Measurements from ENCODE around the gene OLFM2. TPM values are rescaled to one million over a fixed set of nuclear protein-coding genes. Genes with fewer than 3 reads are reported as not detected.
A peak's percentile ranks its signal among the peaks of the same experiment; 100 is the strongest.

OLFM2 gene
- total and polyA plus RNA-seq, 4 donors: 0.49 to 28.9 (median 2.3) TPM

DNA sequence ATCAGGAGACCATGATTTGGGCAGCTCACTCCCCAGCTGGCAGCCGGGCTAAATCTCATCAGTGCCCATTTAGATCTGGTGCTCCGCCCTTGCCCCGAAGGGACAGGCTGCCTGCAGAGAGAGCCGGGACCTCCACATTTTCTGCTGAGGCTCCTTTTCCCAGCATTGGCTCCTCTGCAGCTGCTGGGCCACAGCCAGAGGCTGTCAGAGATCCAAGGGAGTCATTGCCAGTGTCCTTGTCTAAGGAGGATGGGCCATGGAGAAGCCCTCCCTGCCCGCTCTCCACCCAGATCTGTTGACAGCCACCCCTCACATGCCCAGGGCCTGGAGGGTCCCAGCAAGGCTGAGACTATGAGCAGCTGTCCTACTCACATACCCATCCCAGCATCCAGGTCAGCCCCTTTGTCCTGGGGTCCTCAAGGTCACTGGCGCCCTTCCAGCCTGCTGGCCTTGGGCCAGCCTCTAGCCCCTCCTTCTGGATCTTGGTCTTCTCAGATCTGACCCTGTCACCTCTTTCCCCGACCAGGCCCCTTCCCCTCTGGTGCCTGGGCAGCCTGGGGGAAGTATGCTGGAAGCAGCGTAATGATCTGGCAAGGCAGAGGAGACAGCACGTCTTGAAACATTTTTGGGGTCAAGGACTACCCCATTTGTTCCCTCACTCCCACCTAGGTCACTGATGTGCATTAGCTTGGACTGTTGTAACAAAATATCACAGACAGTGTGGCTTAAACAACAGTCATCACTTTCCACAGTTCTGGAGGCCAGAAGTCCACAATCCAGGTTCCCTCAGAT is 93.3 kb downstream of the OLFM2 start (continued):
- TF ChIP-seq, protein P1, sequence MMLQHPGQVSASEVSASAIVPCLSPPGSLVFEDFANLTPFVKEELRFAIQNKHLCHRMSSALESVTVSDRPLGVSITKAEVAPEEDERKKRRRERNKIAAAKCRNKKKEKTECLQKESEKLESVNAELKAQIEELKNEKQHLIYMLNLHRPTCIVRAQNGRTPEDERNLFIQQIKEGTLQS (IDR thresholded peaks at IDR 0.05): no peak
- no peak for TF ChIP-seq FOXA1 (IDR thresholded peaks at IDR 0.05)
- TF ChIP-seq HNF4G (IDR thresholded peaks at IDR 0.05): no peak
- TF ChIP-seq EGR1 (IDR thresholded peaks at IDR 0.05; ENCODE audit: low read depth in 2 of 2): no peak
- no peak for TF ChIP-seq HNF4A (conservative IDR thresholded peaks at IDR 0.05)

DNA sequence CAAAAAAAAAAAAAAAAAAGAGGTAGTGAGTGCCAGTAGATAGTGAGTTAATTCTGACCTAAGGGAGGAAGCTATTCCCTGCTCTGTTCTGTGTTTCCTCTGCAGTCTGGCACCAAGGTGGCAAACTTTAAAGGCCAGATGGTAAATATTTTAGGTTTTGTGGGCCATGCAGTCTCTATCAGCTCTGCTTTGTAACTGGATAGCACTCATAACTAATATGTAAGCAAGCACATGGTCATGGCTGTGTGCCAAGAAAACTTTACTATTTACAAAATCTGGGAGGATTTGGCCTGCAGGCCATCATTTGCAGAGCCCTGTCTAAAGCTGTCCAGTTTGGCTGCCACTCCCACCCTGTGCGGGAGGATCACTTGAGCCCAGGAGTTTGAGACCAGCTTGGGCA is 96.9 kb downstream of the OLFM2 start:
- Histone ChIP-seq H3K9ac (ENCODE audit: low read depth in 1 of 2, low read length in 2 of 2) (no peak overlapping the region), H3K4me1 (ENCODE audit: control insufficient read depth in 4 of 4, insufficient read depth in 4 of 4, low read length in 3 of 4) (peaks cover 3 to 21% (median 15%) of the 10 kb centered on the region in 4 donors), H3K27me3 (ENCODE audit: control insufficient read depth in 4 of 4, insufficient read depth in 4 of 4, low read length in 3 of 4) (no peaks in the 10 kb centered on the region), H3K36me3 (ENCODE audit: control insufficient read depth in 4 of 4, insufficient read depth in 3 of 4, low read depth in 1 of 4, low read length in 3 of 4) (peaks cover 2 to 36% (median 24%) of the 10 kb centered on the region in 4 donors), H3K4me3 (ENCODE audit: low read depth in 1 of 3, low read length in 3 of 3) (no peak overlapping the region), H3K9me3 (ENCODE audit: control insufficient read depth in 4 of 4, low read length in 3 of 4) (no peaks in the 10 kb centered on the region), H3K27ac (ENCODE audit: low read depth in 1 of 2, low read length in 2 of 2) (no peak overlapping the region)
- no peak for DNase-seq (ENCODE audit: low spot score)
- TF ChIP-seq JUND (IDR thresholded peaks at IDR 0.05): no peak
- TF ChIP-seq, protein P2, sequence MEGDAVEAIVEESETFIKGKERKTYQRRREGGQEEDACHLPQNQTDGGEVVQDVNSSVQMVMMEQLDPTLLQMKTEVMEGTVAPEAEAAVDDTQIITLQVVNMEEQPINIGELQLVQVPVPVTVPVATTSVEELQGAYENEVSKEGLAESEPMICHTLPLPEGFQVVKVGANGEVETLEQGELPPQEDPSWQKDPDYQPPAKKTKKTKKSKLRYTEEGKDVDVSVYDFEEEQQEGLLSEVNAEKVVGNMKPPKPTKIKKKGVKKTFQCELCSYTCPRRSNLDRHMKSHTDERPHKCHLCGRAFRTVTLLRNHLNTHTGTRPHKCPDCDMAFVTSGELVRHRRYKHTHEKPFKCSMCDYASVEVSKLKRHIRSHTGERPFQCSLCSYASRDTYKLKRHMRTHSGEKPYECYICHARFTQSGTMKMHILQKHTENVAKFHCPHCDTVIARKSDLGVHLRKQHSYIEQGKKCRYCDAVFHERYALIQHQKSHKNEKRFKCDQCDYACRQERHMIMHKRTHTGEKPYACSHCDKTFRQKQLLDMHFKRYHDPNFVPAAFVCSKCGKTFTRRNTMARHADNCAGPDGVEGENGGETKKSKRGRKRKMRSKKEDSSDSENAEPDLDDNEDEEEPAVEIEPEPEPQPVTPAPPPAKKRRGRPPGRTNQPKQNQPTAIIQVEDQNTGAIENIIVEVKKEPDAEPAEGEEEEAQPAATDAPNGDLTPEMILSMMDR (IDR thresholded peaks at IDR 0.05; ENCODE audit: low read depth, low read length, missing input control): no peak
- TF ChIP-seq, protein P3, sequence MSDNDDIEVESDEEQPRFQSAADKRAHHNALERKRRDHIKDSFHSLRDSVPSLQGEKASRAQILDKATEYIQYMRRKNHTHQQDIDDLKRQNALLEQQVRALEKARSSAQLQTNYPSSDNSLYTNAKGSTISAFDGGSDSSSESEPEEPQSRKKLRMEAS (IDR thresholded peaks at IDR 0.05): no peak
- no peak for TF ChIP-seq HNF4G (IDR thresholded peaks at IDR 0.05)
- TF ChIP-seq NR2F2 (IDR thresholded peaks at IDR 0.05): no peak
- no peak for TF ChIP-seq RXRA (IDR thresholded peaks at IDR 0.05)
- 33% methylated on average over 1 of the region's 1 CpG for WGBS

DNA sequence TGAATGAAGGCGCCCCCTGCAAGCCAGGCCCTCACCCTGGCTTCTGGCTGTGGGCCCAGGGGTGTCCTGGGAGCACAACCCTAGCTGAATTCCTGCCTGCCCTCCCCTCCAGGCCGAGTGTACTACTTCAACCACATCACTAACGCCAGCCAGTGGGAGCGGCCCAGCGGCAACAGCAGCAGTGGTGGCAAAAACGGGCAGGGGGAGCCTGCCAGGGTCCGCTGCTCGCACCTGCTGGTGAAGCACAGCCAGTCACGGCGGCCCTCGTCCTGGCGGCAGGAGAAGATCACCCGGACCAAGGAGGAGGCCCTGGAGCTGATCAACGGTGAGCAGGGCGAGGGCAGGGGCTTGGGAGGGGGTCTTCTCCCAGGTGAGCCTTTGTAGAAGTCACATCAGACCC is 98.0 kb downstream of the OLFM2 start:
- TF ChIP-seq EGR1 (IDR thresholded peaks at IDR 0.05; ENCODE audit: low read depth in 2 of 2) (no peak), GABPA (IDR thresholded peaks at IDR 0.05 in 1 of 2, conservative IDR thresholded peaks at IDR 0.05 in 1 of 2) (no peak), SP1 (IDR thresholded peaks at IDR 0.05) (no peak), FOXA1 (IDR thresholded peaks at IDR 0.05) (no peak)
- H3K36me3 ChIP-seq (ENCODE audit: control insufficient read depth in 4 of 4, insufficient read depth in 3 of 4, low read depth in 1 of 4, low read length in 3 of 4): peaks cover 2 to 26% (median 18%) of the 10 kb centered on the region in 4 donors
- H3K4me3 ChIP-seq (ENCODE audit: low read depth in 1 of 3, low read length in 3 of 3): no peak overlapping the region
- no peak overlapping the region for H3K27ac ChIP-seq (ENCODE audit: low read depth in 1 of 2, low read length in 2 of 2)
- H3K4me1 ChIP-seq (ENCODE audit: control insufficient read depth in 4 of 4, insufficient read depth in 4 of 4, low read length in 3 of 4): peaks cover 3 to 21% (median 15%) of the 10 kb centered on the region in 4 donors
- no peaks in the 10 kb centered on the region for H3K27me3 ChIP-seq (ENCODE audit: control insufficient read depth in 4 of 4, insufficient read depth in 4 of 4, low read length in 3 of 4)
- no peaks in the 10 kb centered on the region for H3K9me3 ChIP-seq (ENCODE audit: control insufficient read depth in 4 of 4, low read length in 3 of 4)
- WGBS: 96% methylated on average over 15 of the region's 15 CpGs
- DNase-seq (ENCODE audit: low spot score): no peak
- H3K9ac ChIP-seq (ENCODE audit: low read depth in 1 of 2, low read length in 2 of 2): no peak overlapping the region

DNA sequence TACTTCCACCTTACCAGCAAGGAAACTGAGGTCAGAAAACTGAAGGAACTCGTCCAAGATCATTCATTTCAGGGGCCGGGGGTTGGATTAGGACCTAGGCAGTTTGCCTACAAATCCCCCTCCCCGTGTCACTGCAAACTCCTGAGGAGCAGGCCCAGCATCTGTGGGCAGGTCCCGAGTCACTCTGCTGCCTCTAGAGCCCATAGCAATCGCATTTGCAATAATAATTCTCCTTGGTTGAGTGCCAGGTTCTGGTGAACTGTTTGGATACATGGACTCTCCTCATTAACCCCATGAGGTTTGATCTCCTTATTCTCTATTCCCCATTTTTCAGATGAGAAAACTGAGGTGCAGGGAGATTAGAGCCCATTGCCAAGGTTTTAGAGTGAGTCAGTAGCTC is 100.3 kb downstream of the OLFM2 start:
- DNase-seq (ENCODE audit: low spot score): no peak
- H3K9ac ChIP-seq (ENCODE audit: low read depth in 1 of 2, low read length in 2 of 2): no peak overlapping the region
- H3K9me3 ChIP-seq (ENCODE audit: control insufficient read depth in 4 of 4, low read length in 3 of 4): no peaks in the 10 kb centered on the region
- 8% methylated on average over 5 of the region's 5 CpGs for WGBS
- peaks cover 3 to 21% (median 15%) of the 10 kb centered on the region in 4 donors for H3K4me1 ChIP-seq (ENCODE audit: control insufficient read depth in 4 of 4, insufficient read depth in 4 of 4, low read length in 3 of 4)
- peaks cover 2 to 6% (median 4%) of the 10 kb centered on the region in 4 donors for H3K36me3 ChIP-seq (ENCODE audit: control insufficient read depth in 4 of 4, insufficient read depth in 3 of 4, low read depth in 1 of 4, low read length in 3 of 4)
- no peaks in the 10 kb centered on the region for H3K27me3 ChIP-seq (ENCODE audit: control insufficient read depth in 4 of 4, insufficient read depth in 4 of 4, low read length in 3 of 4)
- no peak overlapping the region for H3K27ac ChIP-seq (ENCODE audit: low read depth in 1 of 2, low read length in 2 of 2)
- peak overlapping the region; percentile 65 to 94 (median 80) for H3K4me3 ChIP-seq (ENCODE audit: low read depth in 1 of 3, low read length in 3 of 3)
- no peak for TF ChIP-seq SP1 (IDR thresholded peaks at IDR 0.05)
- TF ChIP-seq HNF4G (IDR thresholded peaks at IDR 0.05): no peak
- no peak for TF ChIP-seq NR2F2 (IDR thresholded peaks at IDR 0.05)
- TF ChIP-seq, protein P3 (IDR thresholded peaks at IDR 0.05): no peak
- no peak for TF ChIP-seq FOXA2 (IDR thresholded peaks at IDR 0.05)
- TF ChIP-seq RXRA (IDR thresholded peaks at IDR 0.05): no peak
- no peak for TF ChIP-seq HNF4A (conservative IDR thresholded peaks at IDR 0.05)
- TF ChIP-seq, protein P4, sequence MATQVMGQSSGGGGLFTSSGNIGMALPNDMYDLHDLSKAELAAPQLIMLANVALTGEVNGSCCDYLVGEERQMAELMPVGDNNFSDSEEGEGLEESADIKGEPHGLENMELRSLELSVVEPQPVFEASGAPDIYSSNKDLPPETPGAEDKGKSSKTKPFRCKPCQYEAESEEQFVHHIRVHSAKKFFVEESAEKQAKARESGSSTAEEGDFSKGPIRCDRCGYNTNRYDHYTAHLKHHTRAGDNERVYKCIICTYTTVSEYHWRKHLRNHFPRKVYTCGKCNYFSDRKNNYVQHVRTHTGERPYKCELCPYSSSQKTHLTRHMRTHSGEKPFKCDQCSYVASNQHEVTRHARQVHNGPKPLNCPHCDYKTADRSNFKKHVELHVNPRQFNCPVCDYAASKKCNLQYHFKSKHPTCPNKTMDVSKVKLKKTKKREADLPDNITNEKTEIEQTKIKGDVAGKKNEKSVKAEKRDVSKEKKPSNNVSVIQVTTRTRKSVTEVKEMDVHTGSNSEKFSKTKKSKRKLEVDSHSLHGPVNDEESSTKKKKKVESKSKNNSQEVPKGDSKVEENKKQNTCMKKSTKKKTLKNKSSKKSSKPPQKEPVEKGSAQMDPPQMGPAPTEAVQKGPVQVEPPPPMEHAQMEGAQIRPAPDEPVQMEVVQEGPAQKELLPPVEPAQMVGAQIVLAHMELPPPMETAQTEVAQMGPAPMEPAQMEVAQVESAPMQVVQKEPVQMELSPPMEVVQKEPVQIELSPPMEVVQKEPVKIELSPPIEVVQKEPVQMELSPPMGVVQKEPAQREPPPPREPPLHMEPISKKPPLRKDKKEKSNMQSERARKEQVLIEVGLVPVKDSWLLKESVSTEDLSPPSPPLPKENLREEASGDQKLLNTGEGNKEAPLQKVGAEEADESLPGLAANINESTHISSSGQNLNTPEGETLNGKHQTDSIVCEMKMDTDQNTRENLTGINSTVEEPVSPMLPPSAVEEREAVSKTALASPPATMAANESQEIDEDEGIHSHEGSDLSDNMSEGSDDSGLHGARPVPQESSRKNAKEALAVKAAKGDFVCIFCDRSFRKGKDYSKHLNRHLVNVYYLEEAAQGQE (IDR thresholded peaks at IDR 0.05): no peak
- no peak for TF ChIP-seq RAD21 (IDR thresholded peaks at IDR 0.05)
- TF ChIP-seq YY1 (IDR thresholded peaks at IDR 0.05): no peak
- no peak for TF ChIP-seq FOXA1 (IDR thresholded peaks at IDR 0.05)
- TF ChIP-seq, protein P2 (IDR thresholded peaks at IDR 0.05; ENCODE audit: low read depth, low read length, missing input control): no peak
